Measurements from ENCODE around the gene RPS18. TPM values are rescaled to one million over a fixed set of nuclear protein-coding genes. Genes with fewer than 3 reads are reported as not detected.

RPS18 gene
- total and polyA plus RNA-seq, 2 of the 13 experiments (the other 11 are each of a cell fraction or from before 2014, with no cell fraction given) = 3,896 to 5,806 TPM

- Histone ChIP-seq H3K4me2 (ENCODE audit: low read depth, low read length) (peak overlapping the region; percentile 94), H3K9ac (ENCODE audit: insufficient read depth, low read depth, low read length) (peak overlapping the region; percentile 92), H2AFZ (ENCODE audit: low read length) (no peak overlapping the region), H3K4me3 (replicated peaks in 1 of 3; ENCODE audit: insufficient read depth in 1 of 3, low read depth in 2 of 3, low read length in 3 of 3) (peak overlapping the region; percentile 92 to 98 (median 98)), H3K27ac (ENCODE audit: extremely low read length, insufficient read depth, low read length) (peak overlapping the region; percentile 83), H3K79me2 (ENCODE audit: insufficient read depth, low read length) (peaks cover 20% of the 10 kb centered on the region), H3K36me3 (replicated peaks in 1 of 2; ENCODE audit: control insufficient read depth in 1 of 2, insufficient read depth in 2 of 2, low read length in 2 of 2) (0 out of 5 replicates have a peak, but pooled peaks cover 0 to 2% of the 10 kb centered on the region in 2 experiments), H4K20me1 (ENCODE audit: insufficient read depth, low read length) (peaks cover 3% of the 10 kb centered on the region; the same call in 1 of the 2 replicates), H3K27me3 (ENCODE audit: control insufficient read depth in 1 of 2, insufficient read depth in 2 of 2, low read length in 2 of 2) (no peaks in the 10 kb centered on the region; a peak in 1 of 5 replicates), H3K9me3 (ENCODE audit: low read length) (no peaks in the 10 kb centered on the region), H3K4me1 (ENCODE audit: insufficient read depth, low read length) (peaks cover 24% of the 10 kb centered on the region)
- intact Hi-C loops (cut with micrococcal nuclease; ENCODE audit: unreplicated experiment) (loop anchor here (1.0 to 5.0 kb wide), 2 partner anchors 32 to 40 kb away; partner anchors contain the start of genes RPS18 and VPS52), in situ Hi-C loops (cut with HindIII; ENCODE audit: extremely low pct_ligation_motif_present, low pct_unique_long_range_greater_than_20kb) (no loop called here)
- ATAC-seq (peak; percentile 65), DNase-seq (ENCODE audit: low spot score) (peak; percentile 84), FAIRE-seq (peak; percentile 83)
- 7% methylated on average over 26 of the region's 29 CpGs for WGBS (ENCODE audit: low lambda C conversion rate)
- ChIA-PET POLR2A (interaction anchor here (0.6 to 2.7 kb wide), 10 partner anchors 10 to 340 kb away, joined by 3 to 40 read pairs (median 9); partner anchors contain the start of genes CUTA, PFDN6, PHF1 and RGL2), CTCF (ENCODE audit: low intra/inter-chr PET ratio, low total read pairs) (no interaction called here)
- BruUV-seq (replicated peaks) = no TSS peak
- TF ChIP-seq ZNF670 (CRISPR knock-in tag; IDR thresholded peaks at IDR 0.05; ENCODE audit: borderline replicate concordance) (no peak), ZNF543 (CRISPR knock-in tag; IDR thresholded peaks at IDR 0.05) (0 out of 2 replicates have a peak, but pooled peaks have one; percentile 61), E2F5 (CRISPR knock-in tag; conservative IDR thresholded peaks at IDR 0.05) (0 out of 2 replicates have a peak, but pooled peaks have one; percentile 21), ETV5 (CRISPR knock-in tag; IDR thresholded peaks at IDR 0.05; ENCODE audit: borderline replicate concordance) (peak; percentile 18; the same call in 1 of the 2 replicates), PATZ1 (CRISPR knock-in tag; IDR thresholded peaks at IDR 0.05) (peak; percentile 55), TGIF2 (CRISPR knock-in tag; IDR thresholded peaks at IDR 0.05) (0 out of 2 replicates have a peak, but pooled peaks have one; percentile 59), POLR2G (IDR thresholded peaks at IDR 0.05; ENCODE audit: low read depth, low read length) (no peak), KDM2A (CRISPR knock-in tag; IDR thresholded peaks at IDR 0.05; ENCODE audit: borderline replicate concordance, low read depth) (peak; percentile 53), BRF2 (CRISPR knock-in tag; IDR thresholded peaks at IDR 0.05) (no peak), ZFP1 (CRISPR knock-in tag; IDR thresholded peaks at IDR 0.05) (no peak), BORCS8-MEF2B (CRISPR knock-in tag; IDR thresholded peaks at IDR 0.05) (peak; percentile 28; the same call in 1 of the 2 replicates), TFE3 (CRISPR knock-in tag; IDR thresholded peaks at IDR 0.05) (peak; percentile 85), NRL (CRISPR knock-in tag; IDR thresholded peaks at IDR 0.05; ENCODE audit: borderline replicate concordance) (0 out of 2 replicates have a peak, but pooled peaks have one; percentile 29), TARDBP (CRISPR knock-in tag; IDR thresholded peaks at IDR 0.05) (peak; percentile 70; the same call in 1 of the 2 replicates), HMGA1 (CRISPR knock-in tag; conservative IDR thresholded peaks at IDR 0.05) (no peak), FOXJ3 (CRISPR knock-in tag; IDR thresholded peaks at IDR 0.05; ENCODE audit: borderline replicate concordance) (no peak), ZNF614 (CRISPR knock-in tag; IDR thresholded peaks at IDR 0.05; ENCODE audit: borderline replicate concordance) (peak; percentile 86), RAD51 (IDR thresholded peaks at IDR 0.05; ENCODE audit: borderline replicate concordance) (no peak), ETV6 (CRISPR knock-in tag; conservative IDR thresholded peaks at IDR 0.05) (no peak)
Measured at GRCh38 chr6:33312361-33313104, 40.7 kb downstream of the RPS18 start.

Data from HepG2 (cell line).